Colonic mucosa (tissue), 4 donors: Measurements from ENCODE around the gene PDE1A. TPM values are rescaled to one million over a fixed set of nuclear protein-coding genes. Genes with fewer than 3 reads are reported as not detected.

Experiments
- DNase-seq: peaks from one replicate; pipeline ENCODE4 v3.0.0-alpha.2; 2020
- H3K27ac ChIP-seq: fragments of 200-600 bp; one replicate; pipeline ENCODE4 v1.8.0; 2021
- H3K27me3 ChIP-seq: fragments of 200-600 bp; one replicate; pipeline ENCODE4 v1.8.0; 2021
- H3K36me3 ChIP-seq: fragments of 200-600 bp; one replicate; pipeline ENCODE4 v1.8.0; 2021
- H3K4me1 ChIP-seq: fragments of 200-600 bp; one replicate; pipeline ENCODE4 v1.8.0; 2021; ENCODE audit warnings: mild to moderate bottlenecking
- H3K4me3 ChIP-seq: fragments of 200-600 bp; one replicate; pipeline ENCODE4 v1.8.0; 2021
- H3K9ac ChIP-seq, 2 donors: one replicate each; pipeline ENCODE4 v1.7.0; 2013; ENCODE audit warnings: control low read depth in 2 of 2, low read depth in 2 of 2, low read length in 2 of 2
- H3K9me3 ChIP-seq: fragments of 200-600 bp; one replicate; pipeline ENCODE4 v1.8.0; 2021
- CTCF ChIP-seq: fragments of 200-600 bp; IDR thresholded peaks from one replicate; pipeline ENCODE4 v1.8.0; 2022; ENCODE audit warnings: antibody characterized with exemption, mild to moderate bottlenecking
- intact Hi-C: fragments of 100-400 bp; cut with DNase I; formaldehyde crosslinking; loops from one replicate; pipeline ENCODE4 v1.14.1; 2022
- total RNA-seq, 2 donors: library from RNA; stranded (reverse); fragmentation: NEBNext Ultra II Directional in 1 of 2; extraction: Animal tissue kit (Norgen Biotek cat#: 25700) in 1 of 2; gene quantifications; one replicate each; pipeline ENCODE4 v1.2.1, GENCODE V29; 2021
- donor health status: healthy.
- donor health status: DM: no; HTN: no; CAD: no.
- donor health status: DM: no; HTN: no; CAD: no.

The PDE1A gene
- 1 to 10 TPM; 1.7 to 3.9 TPM for total RNA-seq

- DNase-seq, result no peak
- Histone ChIP-seq H3K9ac (peak within 1 kb of the TSS in 1 of 2 donors; percentile 48), H3K4me1 (no peaks in the 10 kb centered on the region), H3K27me3 (no peaks in the 10 kb centered on the region), H3K36me3 (no peaks in the 10 kb centered on the region), H3K9me3 (no peaks in the 10 kb centered on the region), H3K27ac (peak within 1 kb of the TSS; percentile 51), H3K4me3 (peak within 1 kb of the TSS; percentile 13)
- intact Hi-C loops, result no loop called here
- TF ChIP-seq CTCF, result no peak
Measured at GRCh38 chr2:182426918-182427240, at the start of gene PDE1A. TSS of gene PDE1A (minus strand) at chr2:182427036.

GRCh38 chr2:182473635-182474034 is 46.8 kb upstream of the PDE1A start:
- no peaks in the 10 kb centered on the region for H3K36me3 ChIP-seq
- intact Hi-C loops, result no loop called here
- TF ChIP-seq CTCF, result no peak
- H3K27ac ChIP-seq, result no peak overlapping the region
- H3K4me3 ChIP-seq, result no peak overlapping the region
- no peak for DNase-seq
- H3K9ac ChIP-seq, result no peak overlapping the region
- no peaks in the 10 kb centered on the region for H3K9me3 ChIP-seq
- H3K27me3 ChIP-seq, result no peaks in the 10 kb centered on the region
- H3K4me1 ChIP-seq, result no peaks in the 10 kb centered on the region

- no peak for TF ChIP-seq CTCF
- no peaks in the 10 kb centered on the region for H3K9me3 ChIP-seq
- H3K4me1 ChIP-seq, result no peaks in the 10 kb centered on the region
- no peaks in the 10 kb centered on the region for H3K27me3 ChIP-seq
- DNase-seq, result no peak
- H3K27ac ChIP-seq, result no peak overlapping the region
- intact Hi-C loops, result no loop called here
- H3K4me3 ChIP-seq, result no peak overlapping the region
- H3K9ac ChIP-seq, result no peak overlapping the region
- H3K36me3 ChIP-seq, result no peaks in the 10 kb centered on the region
Measured at GRCh38 chr2:182463760-182464159, 36.9 kb upstream of the PDE1A start.

- intact Hi-C loops, result no loop called here
- DNase-seq, result no peak
- Histone ChIP-seq H3K27me3 (no peaks in the 10 kb centered on the region), H3K36me3 (no peaks in the 10 kb centered on the region), H3K9ac (no peak overlapping the region), H3K4me3 (no peak overlapping the region), H3K4me1 (no peaks in the 10 kb centered on the region), H3K9me3 (no peaks in the 10 kb centered on the region), H3K27ac (no peak overlapping the region)
- TF ChIP-seq CTCF, result no peak
Measured at GRCh38 chr2:182456784-182457183, 29.9 kb upstream of the PDE1A start.

GRCh38 chr2:182452456-182452990 is 25.7 kb upstream of the PDE1A start:
- no peak overlapping the region for H3K9ac ChIP-seq
- H3K27ac ChIP-seq, result no peak overlapping the region
- no peak for DNase-seq
- intact Hi-C loops, result no loop called here
- no peaks in the 10 kb centered on the region for H3K4me1 ChIP-seq
- H3K36me3 ChIP-seq, result no peaks in the 10 kb centered on the region
- TF ChIP-seq CTCF, result no peak
- H3K27me3 ChIP-seq, result no peaks in the 10 kb centered on the region
- H3K4me3 ChIP-seq, result no peak overlapping the region
- no peaks in the 10 kb centered on the region for H3K9me3 ChIP-seq

- intact Hi-C loops, result no loop called here
- Histone ChIP-seq H3K27me3 (no peaks in the 10 kb centered on the region), H3K9me3 (no peaks in the 10 kb centered on the region), H3K36me3 (no peaks in the 10 kb centered on the region), H3K9ac (no peak overlapping the region), H3K4me3 (no peak overlapping the region), H3K4me1 (no peaks in the 10 kb centered on the region), H3K27ac (no peak overlapping the region)
- no peak for DNase-seq
- no peak for TF ChIP-seq CTCF
Measured at GRCh38 chr2:182448371-182448770, 21.5 kb upstream of the PDE1A start.
